GM18868 (cell line): Measurements from ENCODE around the gene CYP2B6.
"Not testable (repeated sequence)": the region's sequence is repeated elsewhere in the genome, so short reads cannot be mapped to it uniquely, and the experiment has no call there.

Source experiments
- ATAC-seq: cut with Tn5 transposase; IDR thresholded peaks from one replicate; pipeline ENCODE4 v1.9.1; 2021; ENCODE audit warnings: mild to moderate bottlenecking, moderate library complexity; ENCODE audit not compliant: unreplicated experiment

CYP2B6 gene

GRCh38 chr19:41029524-41030432 lies 38.7 kb downstream of the CYP2B6 start:
- no peak for ATAC-seq

- ATAC-seq = no peak
Measured at GRCh38 chr19:41030651-41031050, 39.6 kb downstream of the CYP2B6 start.

DNA sequence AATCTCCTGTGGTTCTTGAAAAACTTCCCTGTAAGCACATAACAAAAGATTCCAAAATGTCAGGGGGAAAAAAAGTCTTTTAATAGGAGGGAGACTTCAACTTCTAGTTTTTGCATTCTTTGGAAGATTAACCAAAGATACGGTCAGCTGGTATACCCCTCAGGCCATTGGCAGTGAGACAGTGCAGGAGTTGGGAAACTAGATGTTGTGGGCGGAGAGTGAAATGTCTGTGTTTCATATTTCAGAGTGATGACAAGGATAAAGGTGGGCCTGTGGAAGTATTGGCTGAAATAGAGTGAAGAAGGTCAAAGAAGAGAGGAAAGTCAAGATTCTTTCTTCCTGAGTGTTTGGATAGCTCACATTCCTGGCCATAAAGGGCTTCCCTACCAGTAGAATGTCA lies 40.8 kb downstream of the CYP2B6 start:
- ATAC-seq = no peak

DNA sequence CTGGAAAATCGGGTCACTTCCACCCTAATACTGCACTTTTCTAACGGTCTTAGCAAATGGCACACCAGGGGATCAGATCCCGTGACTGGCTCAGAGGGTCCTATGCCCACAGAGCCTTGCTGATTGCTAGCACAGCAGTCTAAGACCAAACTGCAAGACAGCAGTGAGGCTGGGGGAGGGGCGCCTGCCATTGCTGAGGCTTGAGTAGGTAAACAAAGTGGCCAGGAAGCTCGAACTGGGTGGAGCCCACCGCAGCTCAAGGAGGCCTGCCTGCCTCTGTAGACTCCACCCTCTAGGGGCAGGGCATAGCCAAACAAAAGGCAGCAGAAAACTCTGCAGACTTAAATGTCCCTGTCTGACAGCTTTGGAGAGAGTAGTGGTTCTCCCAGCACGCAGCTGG lies 42.2 kb downstream of the CYP2B6 start:
- ATAC-seq = not testable (repeated sequence)

GRCh38 chr19:41039806-41040205 lies 48.7 kb downstream of the CYP2B6 start:
- ATAC-seq = no peak

GRCh38 chr19:41045095-41045494 lies 54.0 kb downstream of the CYP2B6 start:
- ATAC-seq = not testable (repeated sequence)

- no peak for ATAC-seq
Measured at GRCh38 chr19:41050426-41050825, 59.3 kb downstream of the CYP2B6 start.

- not testable (repeated sequence) for ATAC-seq
Measured at GRCh38 chr19:41052162-41052561, 61.1 kb downstream of the CYP2B6 start.

DNA sequence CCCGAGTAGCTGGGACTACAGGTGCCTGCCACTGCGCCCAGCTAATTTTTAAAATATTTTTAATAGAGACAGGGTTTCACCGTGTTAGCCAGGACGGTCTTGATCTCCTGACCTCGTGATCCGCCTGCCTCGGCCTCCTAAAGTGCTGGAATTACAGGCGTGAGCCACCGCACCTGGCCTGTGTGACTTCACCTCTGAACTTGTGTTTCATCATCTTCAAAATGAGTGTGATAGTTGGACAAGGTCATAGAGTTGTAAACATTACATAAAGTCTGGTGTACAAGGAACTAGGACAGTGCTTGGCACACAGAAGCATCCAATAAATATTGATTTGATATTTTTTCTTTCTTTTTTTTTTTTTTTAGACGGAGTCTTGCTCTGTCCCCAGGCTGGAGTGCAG lies 62.2 kb downstream of the CYP2B6 start:
- ATAC-seq = not testable (repeated sequence)

DNA sequence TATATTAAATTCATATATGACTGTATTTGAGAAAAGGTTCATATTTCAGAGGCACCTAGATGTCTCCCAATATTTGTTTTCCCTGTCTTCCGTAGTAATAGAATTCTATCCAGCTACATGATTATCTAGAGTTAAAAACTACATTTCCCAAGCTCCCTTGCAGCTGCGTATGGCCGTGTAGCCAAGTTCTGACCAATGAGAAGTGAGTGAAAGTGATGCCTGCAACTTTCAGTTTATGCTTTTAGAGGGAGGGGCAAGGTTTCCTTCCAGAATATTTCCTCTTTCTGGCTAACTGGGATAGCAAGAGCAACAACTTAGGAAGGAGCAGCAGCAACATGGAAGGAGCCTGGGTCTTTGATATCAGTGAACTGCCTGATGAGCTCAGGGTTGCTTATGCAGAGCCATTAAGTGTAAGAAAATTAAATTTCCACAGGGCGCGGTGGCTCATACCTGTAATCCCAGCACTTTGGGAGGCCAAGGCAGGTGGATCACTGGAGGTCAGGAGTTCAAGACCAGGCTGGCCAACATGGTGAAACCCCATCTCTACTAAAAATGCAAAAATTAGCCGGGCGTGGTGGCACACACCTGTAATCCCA lies 74.0 kb downstream of the CYP2B6 start:
- no peak for ATAC-seq
